Transverse colon (tissue), 3 donors: Measurements from ENCODE around the gene SLC52A3.

Experiments
- CTCF ChIP-seq, 5 experiments: fragments of 200-600 bp in 3 of 5; fragments of 450-650 bp in 2 of 5; sonication (generic) in 3 of 5; IDR thresholded peaks; 1 replicate in 2 of 5; 2 replicates in 3 of 5; pipeline ENCODE4 v1.5.1; 2016 to 2017; ENCODE audit warnings: antibody characterized with exemption in 5 of 5, inconsistent platforms in 3 of 5, mild to moderate bottlenecking in 2 of 5, moderate library complexity in 1 of 5
- POLR2A ChIP-seq: fragments of 450-650 bp; IDR thresholded peaks from one replicate; pipeline ENCODE4 v1.6.1; 2016; ENCODE audit warnings: antibody characterized with exemption, mild to moderate bottlenecking, moderate library complexity

GRCh38 chr20:723756-724155, 44.5 kb downstream of the SLC52A3 start:
- TF ChIP-seq CTCF (IDR thresholded peaks at IDR 0.05), result no peak
- TF ChIP-seq POLR2A, result no peak
